22Rv1 (cell line): ENCODE results near the gene KAZN.

Source experiments
- ZFX ChIP-seq: fragments of 450-650 bp; IDR thresholded peaks from 2 replicates; pipeline ENCODE4 v1.6.1; 2017; ENCODE audit warnings: antibody characterized with exemption, borderline replicate concordance
- TF ChIP-seq, protein P1 (sequence below): fragments of 450-650 bp; IDR thresholded peaks from 2 replicates; pipeline ENCODE4 v1.5.1; 2017; ENCODE audit warnings: mild to moderate bottlenecking

DNA sequence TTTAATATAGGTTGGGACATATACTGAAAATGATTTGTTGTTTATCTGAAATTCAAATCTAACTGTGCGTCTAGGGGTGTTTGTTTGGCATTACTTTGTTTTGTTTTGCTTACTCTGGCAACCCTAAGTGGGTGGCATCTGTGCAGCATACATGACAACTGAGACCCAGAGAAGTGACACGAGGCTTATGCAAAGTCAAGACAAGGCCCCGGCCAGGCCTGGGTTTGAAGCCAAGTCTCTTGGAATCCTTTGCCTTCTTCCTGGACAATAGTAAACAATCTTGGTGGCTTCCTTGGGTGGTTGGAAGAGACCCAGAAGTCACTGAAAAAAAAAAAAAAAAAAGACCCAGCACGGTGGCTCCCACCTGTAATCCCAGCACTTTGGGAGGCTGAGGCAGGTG is 357.5 kb downstream of the KAZN start:
- TF ChIP-seq, protein P1, sequence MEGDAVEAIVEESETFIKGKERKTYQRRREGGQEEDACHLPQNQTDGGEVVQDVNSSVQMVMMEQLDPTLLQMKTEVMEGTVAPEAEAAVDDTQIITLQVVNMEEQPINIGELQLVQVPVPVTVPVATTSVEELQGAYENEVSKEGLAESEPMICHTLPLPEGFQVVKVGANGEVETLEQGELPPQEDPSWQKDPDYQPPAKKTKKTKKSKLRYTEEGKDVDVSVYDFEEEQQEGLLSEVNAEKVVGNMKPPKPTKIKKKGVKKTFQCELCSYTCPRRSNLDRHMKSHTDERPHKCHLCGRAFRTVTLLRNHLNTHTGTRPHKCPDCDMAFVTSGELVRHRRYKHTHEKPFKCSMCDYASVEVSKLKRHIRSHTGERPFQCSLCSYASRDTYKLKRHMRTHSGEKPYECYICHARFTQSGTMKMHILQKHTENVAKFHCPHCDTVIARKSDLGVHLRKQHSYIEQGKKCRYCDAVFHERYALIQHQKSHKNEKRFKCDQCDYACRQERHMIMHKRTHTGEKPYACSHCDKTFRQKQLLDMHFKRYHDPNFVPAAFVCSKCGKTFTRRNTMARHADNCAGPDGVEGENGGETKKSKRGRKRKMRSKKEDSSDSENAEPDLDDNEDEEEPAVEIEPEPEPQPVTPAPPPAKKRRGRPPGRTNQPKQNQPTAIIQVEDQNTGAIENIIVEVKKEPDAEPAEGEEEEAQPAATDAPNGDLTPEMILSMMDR: no peak
- no peak for TF ChIP-seq ZFX
